ENCODE results near the gene CD28. TPM values are rescaled to one million over a fixed set of nuclear protein-coding genes. Genes with fewer than 3 reads are reported as not detected.

The CD28 gene
- total RNA-seq, 6 experiments from 2014 or later: 0.16 to 1.6 (median 0.46) TPM

DNA sequence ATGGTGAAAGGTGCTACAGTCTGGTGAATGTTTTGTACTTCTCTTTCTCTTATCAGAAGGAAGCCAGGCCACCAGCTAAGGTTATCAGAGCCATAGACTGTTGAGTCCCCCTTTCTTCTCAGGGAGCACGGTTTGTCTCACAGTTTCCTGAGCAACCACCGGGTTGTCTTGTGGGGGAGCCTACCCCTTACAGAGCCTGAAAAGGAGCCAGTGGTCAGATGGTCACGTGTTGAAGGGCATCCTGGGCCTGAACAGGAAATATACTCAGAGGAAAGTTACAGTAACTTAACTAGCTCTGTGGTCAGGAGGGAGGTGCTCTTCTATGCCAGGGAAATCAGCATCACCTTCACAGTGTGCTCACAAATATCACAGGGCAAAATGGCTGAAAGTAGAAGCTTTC, 11.6 kb downstream of the CD28 start:
- Histone ChIP-seq H3K27ac (no peak overlapping the region), H3K27me3 (no peaks in the 10 kb centered on the region), H3K9me3 (no peaks in the 10 kb centered on the region), H3K4me3 (no peak overlapping the region), H3K36me3 (no peaks in the 10 kb centered on the region), H3K4me1 (peaks cover 0 to 25% (median 0%) of the 10 kb centered on the region in 4 donors)
- ATAC-seq (peak; percentile 25 to 76 (median 52)), DNase-seq (peak in 1 of 3 donors; percentile 46)
- intact Hi-C loops (cut with DNase I): no loop called here
- WGBS (ENCODE audit: insufficient coverage, low coverage, low lambda C conversion rate, missing lambda C conversion rate): 28% methylated on average over 3 of the region's 3 CpGs
- TF ChIP-seq, protein P1, sequence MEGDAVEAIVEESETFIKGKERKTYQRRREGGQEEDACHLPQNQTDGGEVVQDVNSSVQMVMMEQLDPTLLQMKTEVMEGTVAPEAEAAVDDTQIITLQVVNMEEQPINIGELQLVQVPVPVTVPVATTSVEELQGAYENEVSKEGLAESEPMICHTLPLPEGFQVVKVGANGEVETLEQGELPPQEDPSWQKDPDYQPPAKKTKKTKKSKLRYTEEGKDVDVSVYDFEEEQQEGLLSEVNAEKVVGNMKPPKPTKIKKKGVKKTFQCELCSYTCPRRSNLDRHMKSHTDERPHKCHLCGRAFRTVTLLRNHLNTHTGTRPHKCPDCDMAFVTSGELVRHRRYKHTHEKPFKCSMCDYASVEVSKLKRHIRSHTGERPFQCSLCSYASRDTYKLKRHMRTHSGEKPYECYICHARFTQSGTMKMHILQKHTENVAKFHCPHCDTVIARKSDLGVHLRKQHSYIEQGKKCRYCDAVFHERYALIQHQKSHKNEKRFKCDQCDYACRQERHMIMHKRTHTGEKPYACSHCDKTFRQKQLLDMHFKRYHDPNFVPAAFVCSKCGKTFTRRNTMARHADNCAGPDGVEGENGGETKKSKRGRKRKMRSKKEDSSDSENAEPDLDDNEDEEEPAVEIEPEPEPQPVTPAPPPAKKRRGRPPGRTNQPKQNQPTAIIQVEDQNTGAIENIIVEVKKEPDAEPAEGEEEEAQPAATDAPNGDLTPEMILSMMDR (IDR thresholded peaks at IDR 0.05): no peak
- no peak for TF ChIP-seq POLR2A (IDR thresholded peaks at IDR 0.05)

GRCh38 chr2:203719456-203720410, 13.3 kb downstream of the CD28 start:
- Histone ChIP-seq H3K27ac (no peak overlapping the region), H3K4me3 (no peak overlapping the region), H3K36me3 (no peaks in the 10 kb centered on the region), H3K9me3 (no peaks in the 10 kb centered on the region), H3K27me3 (no peaks in the 10 kb centered on the region), H3K4me1 (peaks cover 0 to 15% (median 0%) of the 10 kb centered on the region in 4 donors)
- TF ChIP-seq, protein P1 (IDR thresholded peaks at IDR 0.05): no peak
- TF ChIP-seq POLR2A (IDR thresholded peaks at IDR 0.05): no peak
- WGBS (ENCODE audit: insufficient coverage, low coverage, low lambda C conversion rate, missing lambda C conversion rate): 57% methylated on average over 4 of the region's 4 CpGs
- DNase-seq: no peak
- ATAC-seq: peak in 1 of 4 donors; percentile 25
- intact Hi-C loops (cut with DNase I): no loop called here

DNA sequence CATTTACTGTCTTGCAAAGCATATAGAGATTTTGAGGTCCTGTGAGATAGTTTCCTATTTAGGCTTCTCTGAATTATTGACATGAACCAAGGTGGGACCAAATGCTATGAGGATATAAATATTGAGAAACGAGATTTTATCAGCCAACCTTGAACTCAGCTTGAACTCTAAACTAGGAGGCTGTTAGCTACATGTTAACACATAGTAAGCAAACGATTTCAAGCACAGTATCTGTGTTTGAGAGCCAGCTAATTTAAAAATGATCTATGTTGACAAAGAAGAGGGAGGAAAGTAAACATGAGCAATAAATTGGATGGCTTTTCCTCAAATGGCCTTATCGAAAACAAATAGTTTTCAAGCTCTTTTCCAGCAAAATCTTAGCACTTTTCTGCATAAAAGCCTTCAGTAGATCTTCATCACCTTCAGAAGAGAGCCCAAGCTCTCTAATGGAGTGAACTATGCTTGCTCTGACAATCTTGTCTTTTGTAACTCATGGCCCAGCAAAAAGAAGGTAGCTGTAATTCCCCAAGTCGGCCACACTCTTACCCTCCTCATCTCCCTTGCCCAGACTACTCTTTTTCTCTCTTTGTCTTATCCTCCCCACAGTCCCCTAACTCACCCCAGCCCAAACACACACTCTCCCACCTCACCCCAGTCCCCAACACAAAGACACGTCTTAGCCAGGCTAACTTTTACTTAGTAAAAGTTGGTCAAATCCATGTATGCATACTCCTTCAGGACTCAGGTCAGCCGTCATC, 14.7 kb downstream of the CD28 start:
- peaks cover 0 to 15% (median 0%) of the 10 kb centered on the region in 4 donors for H3K4me1 ChIP-seq
- intact Hi-C loops (cut with DNase I): no loop called here
- H3K4me3 ChIP-seq: no peak overlapping the region
- no peak overlapping the region for H3K27ac ChIP-seq
- no peaks in the 10 kb centered on the region for H3K27me3 ChIP-seq
- peak; percentile 28 to 87 (median 58) for ATAC-seq
- TF ChIP-seq, protein P1 (IDR thresholded peaks at IDR 0.05): no peak
- TF ChIP-seq POLR2A (IDR thresholded peaks at IDR 0.05): no peak
- no peak for DNase-seq
- 41% methylated on average over 6 of the region's 6 CpGs for WGBS (ENCODE audit: insufficient coverage, low coverage, low lambda C conversion rate, missing lambda C conversion rate)
- H3K9me3 ChIP-seq: no peaks in the 10 kb centered on the region
- no peaks in the 10 kb centered on the region for H3K36me3 ChIP-seq

- no peak for TF ChIP-seq POLR2A (IDR thresholded peaks at IDR 0.05)
- TF ChIP-seq, protein P1 (IDR thresholded peaks at IDR 0.05): no peak
- no peak for ATAC-seq
Observed at GRCh38 chr2:203721781-203722300, 15.4 kb downstream of the CD28 start.

More at GRCh38 chr2:203721781-203722300, 15.4 kb downstream of the CD28 start:
- H3K4me1 ChIP-seq: peaks cover 0 to 15% (median 0%) of the 10 kb centered on the region in 4 donors
- intact Hi-C loops (cut with DNase I): no loop called here
- H3K4me3 ChIP-seq: no peak overlapping the region
- 72% methylated on average over 3 of the region's 3 CpGs for WGBS (ENCODE audit: insufficient coverage, low coverage, low lambda C conversion rate, missing lambda C conversion rate)
- no peak for DNase-seq
- no peaks in the 10 kb centered on the region for H3K36me3 ChIP-seq
- no peaks in the 10 kb centered on the region for H3K27me3 ChIP-seq
- no peak overlapping the region for H3K27ac ChIP-seq
- H3K9me3 ChIP-seq: no peaks in the 10 kb centered on the region
